ENCODE results near the gene ZMYND12. TPM values are rescaled to one million over a fixed set of nuclear protein-coding genes. Genes with fewer than 3 reads are reported as not detected.

The ZMYND12 gene
- total RNA-seq = 1.5 and 3.8 TPM in 2 replicates

DNA sequence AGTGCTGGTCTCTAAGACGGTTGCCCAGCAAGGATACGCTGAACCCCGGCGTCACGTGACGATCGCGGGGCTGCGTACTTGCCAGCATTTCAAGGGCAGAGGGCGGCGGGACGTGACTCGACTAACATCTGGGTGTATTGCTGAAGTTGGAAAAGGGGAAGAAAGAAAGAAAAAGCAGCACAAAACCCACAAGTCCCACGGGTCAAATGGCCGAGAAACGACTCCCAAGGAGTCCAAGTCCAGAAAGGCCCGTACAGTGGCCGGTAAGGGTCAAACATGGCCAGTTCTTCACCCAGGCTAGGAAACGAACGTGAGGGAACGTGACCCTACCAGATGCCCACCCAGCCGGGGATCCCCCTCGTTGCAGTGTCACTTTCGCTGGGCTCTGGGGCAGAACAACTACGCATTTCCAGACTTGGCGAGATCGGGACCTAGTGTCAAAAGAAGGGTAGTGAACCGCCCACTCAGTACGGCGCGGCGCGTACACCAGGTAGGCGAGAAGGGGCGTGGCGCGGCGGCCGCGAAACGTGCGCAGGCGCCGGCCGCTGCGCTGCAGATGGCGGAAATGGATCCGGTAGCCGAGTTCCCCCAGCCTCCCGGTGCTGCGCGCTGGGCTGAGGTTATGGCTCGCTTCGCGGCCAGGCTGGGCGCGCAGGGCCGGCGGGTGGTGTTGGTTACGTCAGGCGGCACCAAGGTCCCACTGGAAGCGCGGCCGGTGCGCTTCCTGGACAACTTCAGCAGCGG lies at the start of gene ZMYND12, which contains the start of gene PPCS:
Gene ZMYND12, minus strand, starts transcription at position 13 of the 744 bp plus-strand sequence. CDS start 25 bp downstream, outside the sequence.
Gene PPCS, plus strand, starts transcription at position 534 of the 744 bp plus-strand sequence. Its CDS starts 23 bp downstream, at position 557.

GRCh38 chr1:42462828-42463763 lies 7.3 kb upstream of the ZMYND12 start, which contains the start of gene CCDC30:
CCDC30 (plus strand) TSS chr1:42463286; CDS start chr1:42480552, 17,266 bp downstream.

DNA sequence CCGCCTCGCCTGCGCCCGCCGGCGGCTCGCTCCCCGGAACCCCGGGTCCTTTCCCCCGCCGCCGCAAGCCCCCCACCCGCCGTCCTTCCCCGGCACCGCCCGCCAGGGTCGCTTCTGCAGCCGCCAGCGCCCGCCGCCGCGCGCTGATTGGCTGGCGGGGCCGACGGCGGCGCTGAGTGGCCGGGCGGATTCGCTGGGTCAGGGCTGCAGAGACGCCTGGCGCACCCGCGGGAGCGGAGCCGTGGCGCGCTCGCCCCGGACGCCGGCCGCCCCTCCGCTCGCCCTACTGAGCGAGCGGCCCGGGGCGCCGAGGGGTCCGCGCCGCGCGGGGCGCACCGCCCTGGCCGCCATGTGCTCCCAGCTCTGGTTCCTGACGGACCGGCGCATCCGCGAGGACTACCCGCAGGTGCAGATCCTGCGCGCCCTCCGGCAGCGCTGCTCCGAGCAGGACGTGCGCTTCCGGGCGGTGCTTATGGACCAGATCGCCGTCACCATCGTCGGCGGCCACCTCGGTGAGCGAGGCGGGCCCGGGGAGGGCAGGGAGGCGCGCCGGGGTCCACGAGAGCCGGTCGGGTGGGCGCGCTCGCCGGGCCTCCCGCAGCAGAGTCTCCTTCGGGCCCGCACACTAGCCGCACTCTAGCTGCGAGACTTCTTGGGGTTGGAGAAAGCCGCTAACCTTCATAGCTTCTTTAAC lies 75.1 kb downstream of the ZMYND12 start, which contains the start of gene RIMKLA:
Gene RIMKLA, plus strand, starts transcription at position 207 of the 694 bp plus-strand sequence. Its CDS starts 143 bp downstream, at position 350.

Other genes with a start within 250 kb of the ZMYND12 start
- gene FOXJ3, start 120.8 kb downstream of the ZMYND12 start, total RNA-seq = 15.3 and 15.7 TPM in 2 replicates
- not detected in 2 replicates for gene RIMKLA, start 75.2 kb downstream of the ZMYND12 start, total RNA-seq
- 57.8 and 66.6 TPM in 2 replicates for gene PPCS, start 521 bp upstream of the ZMYND12 start, total RNA-seq
- 0.47 and 0.51 TPM in 2 replicates for gene CCDC30, start 7.3 kb upstream of the ZMYND12 start, total RNA-seq
- 18.7 and 34.5 TPM in 2 replicates for gene PPIH, start 202.4 kb upstream of the ZMYND12 start, total RNA-seq
- gene YBX1, start 226.4 kb upstream of the ZMYND12 start, total RNA-seq = 514 and 596 TPM in 2 replicates

Measured in pericardium fibroblast (primary cell).